ENCODE data around the gene EZR.

EZR gene

GRCh38 chr6:158868122-158868480, 48.9 kb upstream of the EZR start:
- no peaks in the 10 kb centered on the region for H3K36me3 ChIP-seq (ENCODE audit: control insufficient read depth in 2 of 2, insufficient read depth in 1 of 2, low read length in 2 of 2)
- CTCF ChIA-PET: interaction anchor here (1.0 to 1.2 kb wide), 3 partner anchors 22 to 177 kb away, joined by 3 to 4 read pairs (median 3); no protein-coding TSS in a partner anchor
- no peak overlapping the region for H3K27ac ChIP-seq (ENCODE audit: extremely low read depth, low read depth, low read length)
- POLR2A ChIA-PET: no interaction called here
- no peak overlapping the region for H3K4me3 ChIP-seq (ENCODE audit: low read depth, low read length)
- TF ChIP-seq ZNF600 (tag by site-specific recombination; IDR thresholded peaks at IDR 0.05) (no peak), ZNF391 (tag by site-specific recombination; IDR thresholded peaks at IDR 0.05; ENCODE audit: borderline replicate concordance, low read depth) (no peak), ZNF274 (IDR thresholded peaks at IDR 0.05; ENCODE audit: low read length) (no peak), ZNF274 (tag by site-specific recombination; IDR thresholded peaks at IDR 0.05; ENCODE audit: borderline replicate concordance) (no peak), SP3 (tag by site-specific recombination; IDR thresholded peaks at IDR 0.05) (no peak), SALL2 (tag by site-specific recombination; IDR thresholded peaks at IDR 0.05; ENCODE audit: borderline replicate concordance) (no peak), ZNF37A (tag by site-specific recombination; IDR thresholded peaks at IDR 0.05) (no peak), ZNF223 (tag by site-specific recombination; IDR thresholded peaks at IDR 0.05) (no peak), ZNF747 (tag by site-specific recombination; IDR thresholded peaks at IDR 0.05) (no peak)
- TF ChIP-seq, protein P1, sequence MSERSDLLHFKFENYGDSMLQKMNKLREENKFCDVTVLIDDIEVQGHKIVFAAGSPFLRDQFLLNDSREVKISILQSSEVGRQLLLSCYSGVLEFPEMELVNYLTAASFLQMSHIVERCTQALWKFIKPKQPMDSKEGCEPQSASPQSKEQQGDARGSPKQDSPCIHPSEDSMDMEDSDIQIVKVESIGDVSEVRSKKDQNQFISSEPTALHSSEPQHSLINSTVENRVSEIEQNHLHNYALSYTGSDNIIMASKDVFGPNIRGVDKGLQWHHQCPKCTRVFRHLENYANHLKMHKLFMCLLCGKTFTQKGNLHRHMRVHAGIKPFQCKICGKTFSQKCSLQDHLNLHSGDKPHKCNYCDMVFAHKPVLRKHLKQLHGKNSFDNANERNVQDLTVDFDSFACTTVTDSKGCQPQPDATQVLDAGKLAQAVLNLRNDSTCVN (tag by site-specific recombination; optimal IDR thresholded peaks at IDR 0.05): no peak
- H3K9me3 ChIP-seq (ENCODE audit: control insufficient read depth, insufficient read depth, low read depth, low read length): no peaks in the 10 kb centered on the region
- H3K4me1 ChIP-seq (ENCODE audit: control insufficient read depth, insufficient read depth, low read length): no peaks in the 10 kb centered on the region

GRCh38 chr6:158867381-158868121, 48.4 kb upstream of the EZR start:
- H3K4me3 ChIP-seq (ENCODE audit: low read depth, low read length): no peak overlapping the region
- H3K9me3 ChIP-seq (ENCODE audit: control insufficient read depth, insufficient read depth, low read depth, low read length): no peaks in the 10 kb centered on the region
- ChIA-PET CTCF (interaction anchor here (0.7 to 1.6 kb wide), 3 partner anchors 22 to 653 kb away, joined by 3 to 9 read pairs (median 4); no protein-coding TSS in a partner anchor), POLR2A (no interaction called here)
- no peaks in the 10 kb centered on the region for H3K36me3 ChIP-seq (ENCODE audit: control insufficient read depth in 2 of 2, insufficient read depth in 1 of 2, low read length in 2 of 2)
- no peak overlapping the region for H3K27ac ChIP-seq (ENCODE audit: extremely low read depth, low read depth, low read length)
- no peaks in the 10 kb centered on the region for H3K4me1 ChIP-seq (ENCODE audit: control insufficient read depth, insufficient read depth, low read length)
- TF ChIP-seq, protein P2, sequence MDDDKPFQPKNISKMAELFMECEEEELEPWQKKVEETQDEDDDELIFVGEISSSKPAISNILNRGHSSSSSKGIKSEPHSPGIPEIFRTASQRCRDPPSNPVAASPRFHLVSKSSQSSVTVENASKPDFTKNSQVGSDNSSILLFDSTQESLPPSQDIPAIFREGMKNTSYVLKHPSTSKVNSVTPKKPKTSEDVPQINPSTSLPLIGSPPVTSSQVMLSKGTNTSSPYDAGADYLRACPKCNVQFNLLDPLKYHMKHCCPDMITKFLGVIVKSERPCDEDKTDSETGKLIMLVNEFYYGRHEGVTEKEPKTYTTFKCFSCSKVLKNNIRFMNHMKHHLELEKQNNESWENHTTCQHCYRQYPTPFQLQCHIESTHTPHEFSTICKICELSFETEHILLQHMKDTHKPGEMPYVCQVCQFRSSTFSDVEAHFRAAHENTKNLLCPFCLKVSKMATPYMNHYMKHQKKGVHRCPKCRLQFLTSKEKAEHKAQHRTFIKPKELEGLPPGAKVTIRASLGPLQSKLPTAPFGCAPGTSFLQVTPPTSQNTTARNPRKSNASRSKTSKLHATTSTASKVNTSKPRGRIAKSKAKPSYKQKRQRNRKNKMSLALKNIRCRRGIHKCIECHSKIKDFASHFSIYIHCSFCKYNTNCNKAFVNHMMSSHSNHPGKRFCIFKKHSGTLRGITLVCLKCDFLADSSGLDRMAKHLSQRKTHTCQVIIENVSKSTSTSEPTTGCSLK (tag by site-specific recombination; IDR thresholded peaks at IDR 0.05): no peak
- TF ChIP-seq, protein P3, sequence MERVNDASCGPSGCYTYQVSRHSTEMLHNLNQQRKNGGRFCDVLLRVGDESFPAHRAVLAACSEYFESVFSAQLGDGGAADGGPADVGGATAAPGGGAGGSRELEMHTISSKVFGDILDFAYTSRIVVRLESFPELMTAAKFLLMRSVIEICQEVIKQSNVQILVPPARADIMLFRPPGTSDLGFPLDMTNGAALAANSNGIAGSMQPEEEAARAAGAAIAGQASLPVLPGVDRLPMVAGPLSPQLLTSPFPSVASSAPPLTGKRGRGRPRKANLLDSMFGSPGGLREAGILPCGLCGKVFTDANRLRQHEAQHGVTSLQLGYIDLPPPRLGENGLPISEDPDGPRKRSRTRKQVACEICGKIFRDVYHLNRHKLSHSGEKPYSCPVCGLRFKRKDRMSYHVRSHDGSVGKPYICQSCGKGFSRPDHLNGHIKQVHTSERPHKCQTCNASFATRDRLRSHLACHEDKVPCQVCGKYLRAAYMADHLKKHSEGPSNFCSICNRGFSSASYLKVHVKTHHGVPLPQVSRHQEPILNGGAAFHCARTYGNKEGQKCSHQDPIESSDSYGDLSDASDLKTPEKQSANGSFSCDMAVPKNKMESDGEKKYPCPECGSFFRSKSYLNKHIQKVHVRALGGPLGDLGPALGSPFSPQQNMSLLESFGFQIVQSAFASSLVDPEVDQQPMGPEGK (tag by site-specific recombination; IDR thresholded peaks at IDR 0.05): no peak
- no peak for TF ChIP-seq YY2 (tag by site-specific recombination; IDR thresholded peaks at IDR 0.05)
- TF ChIP-seq ZFHX2 (tag by site-specific recombination; conservative IDR thresholded peaks at IDR 0.05): no peak
- TF ChIP-seq ZNF426 (tag by site-specific recombination; IDR thresholded peaks at IDR 0.05): no peak
- no peak for TF ChIP-seq ZNF175 (tag by site-specific recombination; IDR thresholded peaks at IDR 0.05)
- no peak for TF ChIP-seq ZNF16 (tag by site-specific recombination; IDR thresholded peaks at IDR 0.05; ENCODE audit: low read depth)
- no peak for TF ChIP-seq ZNF664 (tag by site-specific recombination; IDR thresholded peaks at IDR 0.05)
- TF ChIP-seq, protein P4, sequence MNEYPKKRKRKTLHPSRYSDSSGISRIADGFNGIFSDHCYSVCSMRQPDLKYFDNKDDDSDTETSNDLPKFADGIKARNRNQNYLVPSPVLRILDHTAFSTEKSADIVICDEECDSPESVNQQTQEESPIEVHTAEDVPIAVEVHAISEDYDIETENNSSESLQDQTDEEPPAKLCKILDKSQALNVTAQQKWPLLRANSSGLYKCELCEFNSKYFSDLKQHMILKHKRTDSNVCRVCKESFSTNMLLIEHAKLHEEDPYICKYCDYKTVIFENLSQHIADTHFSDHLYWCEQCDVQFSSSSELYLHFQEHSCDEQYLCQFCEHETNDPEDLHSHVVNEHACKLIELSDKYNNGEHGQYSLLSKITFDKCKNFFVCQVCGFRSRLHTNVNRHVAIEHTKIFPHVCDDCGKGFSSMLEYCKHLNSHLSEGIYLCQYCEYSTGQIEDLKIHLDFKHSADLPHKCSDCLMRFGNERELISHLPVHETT (tag by site-specific recombination; IDR thresholded peaks at IDR 0.05): no peak
- no peak for TF ChIP-seq ZNF501 (tag by site-specific recombination; IDR thresholded peaks at IDR 0.05)
- no peak for TF ChIP-seq GLI4 (tag by site-specific recombination; IDR thresholded peaks at IDR 0.05)
- TF ChIP-seq KLF16 (tag by site-specific recombination; IDR thresholded peaks at IDR 0.05): no peak
- TF ChIP-seq, protein P5, sequence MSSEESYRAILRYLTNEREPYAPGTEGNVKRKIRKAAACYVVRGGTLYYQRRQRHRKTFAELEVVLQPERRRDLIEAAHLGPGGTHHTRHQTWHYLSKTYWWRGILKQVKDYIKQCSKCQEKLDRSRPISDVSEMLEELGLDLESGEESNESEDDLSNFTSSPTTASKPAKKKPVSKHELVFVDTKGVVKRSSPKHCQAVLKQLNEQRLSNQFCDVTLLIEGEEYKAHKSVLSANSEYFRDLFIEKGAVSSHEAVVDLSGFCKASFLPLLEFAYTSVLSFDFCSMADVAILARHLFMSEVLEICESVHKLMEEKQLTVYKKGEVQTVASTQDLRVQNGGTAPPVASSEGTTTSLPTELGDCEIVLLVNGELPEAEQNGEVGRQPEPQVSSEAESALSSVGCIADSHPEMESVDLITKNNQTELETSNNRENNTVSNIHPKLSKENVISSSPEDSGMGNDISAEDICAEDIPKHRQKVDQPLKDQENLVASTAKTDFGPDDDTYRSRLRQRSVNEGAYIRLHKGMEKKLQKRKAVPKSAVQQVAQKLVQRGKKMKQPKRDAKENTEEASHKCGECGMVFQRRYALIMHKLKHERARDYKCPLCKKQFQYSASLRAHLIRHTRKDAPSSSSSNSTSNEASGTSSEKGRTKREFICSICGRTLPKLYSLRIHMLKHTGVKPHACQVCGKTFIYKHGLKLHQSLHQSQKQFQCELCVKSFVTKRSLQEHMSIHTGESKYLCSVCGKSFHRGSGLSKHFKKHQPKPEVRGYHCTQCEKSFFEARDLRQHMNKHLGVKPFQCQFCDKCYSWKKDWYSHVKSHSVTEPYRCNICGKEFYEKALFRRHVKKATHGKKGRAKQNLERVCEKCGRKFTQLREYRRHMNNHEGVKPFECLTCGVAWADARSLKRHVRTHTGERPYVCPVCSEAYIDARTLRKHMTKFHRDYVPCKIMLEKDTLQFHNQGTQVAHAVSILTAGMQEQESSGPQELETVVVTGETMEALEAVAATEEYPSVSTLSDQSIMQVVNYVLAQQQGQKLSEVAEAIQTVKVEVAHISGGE (tag by site-specific recombination; conservative IDR thresholded peaks at IDR 0.05; ENCODE audit: low read depth): no peak
- TF ChIP-seq ZFP41 (tag by site-specific recombination; IDR thresholded peaks at IDR 0.05; ENCODE audit: borderline replicate concordance): no peak
- no peak for TF ChIP-seq ZNF677 (tag by site-specific recombination; IDR thresholded peaks at IDR 0.05)

All from HEK293 (cell line).